Spinal cord (tissue), 10 donors: Measurements from ENCODE around the gene TBC1D1. TPM values are rescaled to one million over a fixed set of nuclear protein-coding genes. Genes with fewer than 3 reads are reported as not detected.
A peak's percentile ranks its signal among the peaks of the same experiment; 100 is the strongest.

ENCODE experiments used
- DNase-seq, 6 donors: peaks; one replicate each; pipeline versions ENCODE4 v3.0.0 to v3.0.0-alpha.2; 2013 to 2015; ENCODE audit warnings: low spot score in 6 of 6, low read depth in 4 of 6
- H3K27ac ChIP-seq: one replicate; pipeline ENCODE4 v1.5.1; 2013; ENCODE audit warnings: low read depth, low read length, control low read depth
- H3K27me3 ChIP-seq: one replicate; pipeline ENCODE4 v1.6.1; 2013; ENCODE audit warnings: low read length; ENCODE audit not compliant: control insufficient read depth, insufficient read depth
- H3K36me3 ChIP-seq: one replicate; pipeline ENCODE4 v1.6.1; 2013; ENCODE audit warnings: low read length; ENCODE audit not compliant: control insufficient read depth, insufficient read depth
- H3K4me1 ChIP-seq: one replicate; pipeline ENCODE4 v1.6.1; 2013; ENCODE audit warnings: low read length; ENCODE audit not compliant: control insufficient read depth, insufficient read depth
- H3K4me3 ChIP-seq: one replicate; pipeline ENCODE4 v1.5.1; 2013; ENCODE audit warnings: low read depth, low read length, control low read depth
- H3K9me3 ChIP-seq: one replicate; pipeline ENCODE4 v1.6.1; 2013; ENCODE audit warnings: low read length; ENCODE audit not compliant: control insufficient read depth, insufficient read depth
- WGBS: methylation state at CpG from one replicate; pipeline ENCODE4 v1.1.5; 2013; ENCODE audit warnings: missing lambda C conversion rate; ENCODE audit not compliant: insufficient coverage; 5-methylcytosine and 5-hydroxymethylcytosine counted together
- polyA plus RNA-seq, 2 donors: library from polyadenylated mRNA; unstranded; fragments of 120-200 nt; gene quantifications; one replicate each; pipeline ENCODE4 v1.2.1, GENCODE V29; 2013; ENCODE audit not compliant: insufficient read length in 2 of 2
- total RNA-seq, 2 donors: library from RNA; depleted of rRNA in 1 of 2; stranded (reverse); fragments of 120-200 nt in 1 of 2; fragments of >200 nt in 1 of 2; gene quantifications; one replicate each; pipeline versions ENCODE4 v1.2.3 to v1.2.4, GENCODE V29; 2013 to 2014
- donor health status: healthy.

Gene TBC1D1
- total and polyA plus RNA-seq, 4 donors: 49.0 to 59.0 (median 53.9) TPM

- no peak overlapping the region for H3K27ac ChIP-seq
- no CpG with 5 or more reads among the region's 3 CpGs for WGBS
Observed at GRCh38 chr4:38004062-38004461, 113.2 kb downstream of the TBC1D1 start.

GRCh38 chr4:38004887-38005286 lies 114.0 kb downstream of the TBC1D1 start:
- DNase-seq: no peak
- Histone ChIP-seq H3K27me3 (no peaks in the 10 kb centered on the region), H3K4me3 (no peak overlapping the region), H3K4me1 (peaks cover 6% of the 10 kb centered on the region), H3K36me3 (no peaks in the 10 kb centered on the region), H3K9me3 (no peaks in the 10 kb centered on the region), H3K27ac (no peak overlapping the region)
- WGBS: 85% methylated on average over 2 of the region's 6 CpGs

More at GRCh38 chr4:38004062-38004461, 113.2 kb downstream of the TBC1D1 start:
- no peaks in the 10 kb centered on the region for H3K27me3 ChIP-seq
- H3K4me3 ChIP-seq: no peak overlapping the region
- no peaks in the 10 kb centered on the region for H3K9me3 ChIP-seq
- H3K36me3 ChIP-seq: no peaks in the 10 kb centered on the region
- no peak for DNase-seq
- peaks cover 6% of the 10 kb centered on the region for H3K4me1 ChIP-seq

GRCh38 chr4:38005637-38006036 lies 114.8 kb downstream of the TBC1D1 start:
- Histone ChIP-seq H3K36me3 (no peaks in the 10 kb centered on the region), H3K4me1 (peaks cover 6% of the 10 kb centered on the region), H3K4me3 (no peak overlapping the region), H3K27ac (no peak overlapping the region), H3K9me3 (no peaks in the 10 kb centered on the region), H3K27me3 (no peaks in the 10 kb centered on the region)
- WGBS: 100% methylated on average over 1 of the region's 3 CpGs
- no peak for DNase-seq

- Histone ChIP-seq H3K9me3 (no peaks in the 10 kb centered on the region), H3K4me3 (no peak overlapping the region), H3K36me3 (no peaks in the 10 kb centered on the region), H3K27me3 (no peaks in the 10 kb centered on the region), H3K4me1 (peaks cover 6% of the 10 kb centered on the region), H3K27ac (no peak overlapping the region)
- no peak for DNase-seq
- 57% methylated on average over 5 of the region's 5 CpGs for WGBS
Observed at GRCh38 chr4:38007645-38008044, 116.8 kb downstream of the TBC1D1 start.

GRCh38 chr4:38008571-38009021 lies 117.7 kb downstream of the TBC1D1 start:
- Histone ChIP-seq H3K4me3 (no peak overlapping the region), H3K27ac (no peak overlapping the region), H3K4me1 (peaks cover 6% of the 10 kb centered on the region), H3K36me3 (no peaks in the 10 kb centered on the region), H3K9me3 (no peaks in the 10 kb centered on the region), H3K27me3 (no peaks in the 10 kb centered on the region)
- DNase-seq: no peak
- 87% methylated on average over 2 of the region's 3 CpGs for WGBS

- Histone ChIP-seq H3K4me3 (no peak overlapping the region), H3K36me3 (peaks cover 4% of the 10 kb centered on the region), H3K9me3 (no peaks in the 10 kb centered on the region), H3K27me3 (no peaks in the 10 kb centered on the region), H3K27ac (no peak overlapping the region), H3K4me1 (peaks cover 12% of the 10 kb centered on the region)
- DNase-seq: no peak
Observed at GRCh38 chr4:38009421-38009820, 118.5 kb downstream of the TBC1D1 start.

- peaks cover 7% of the 10 kb centered on the region for H3K36me3 ChIP-seq
- WGBS: 100% methylated on average over 1 of the region's 3 CpGs
- peaks cover 12% of the 10 kb centered on the region for H3K4me1 ChIP-seq
- no peaks in the 10 kb centered on the region for H3K9me3 ChIP-seq
- no peak for DNase-seq
- no peaks in the 10 kb centered on the region for H3K27me3 ChIP-seq
- no peak overlapping the region for H3K27ac ChIP-seq
- H3K4me3 ChIP-seq: no peak overlapping the region
Observed at GRCh38 chr4:38009949-38010348, 119.1 kb downstream of the TBC1D1 start.

- Histone ChIP-seq H3K4me1 (peaks cover 13% of the 10 kb centered on the region), H3K4me3 (no peak overlapping the region)
- WGBS: no CpG with 5 or more reads among the region's 3 CpGs
Observed at GRCh38 chr4:38011511-38012162, 120.8 kb downstream of the TBC1D1 start.

GRCh38 chr4:38013461-38014366 lies 122.8 kb downstream of the TBC1D1 start:
- Histone ChIP-seq H3K9me3 (no peaks in the 10 kb centered on the region), H3K4me1 (peaks cover 9% of the 10 kb centered on the region), H3K36me3 (peaks cover 7% of the 10 kb centered on the region), H3K4me3 (no peak overlapping the region), H3K27ac (no peak overlapping the region), H3K27me3 (no peaks in the 10 kb centered on the region)
- 56% methylated on average over 4 of the region's 9 CpGs for WGBS
- DNase-seq: peak in 1 of 6 donors; percentile 55

More at GRCh38 chr4:38011511-38012162, 120.8 kb downstream of the TBC1D1 start:
- no peaks in the 10 kb centered on the region for H3K27me3 ChIP-seq
- no peaks in the 10 kb centered on the region for H3K9me3 ChIP-seq
- peaks cover 7% of the 10 kb centered on the region for H3K36me3 ChIP-seq
- no peak for DNase-seq
- no peak overlapping the region for H3K27ac ChIP-seq
